Measurements from ENCODE around the gene LGMN. TPM values are rescaled to one million over a fixed set of nuclear protein-coding genes. Genes with fewer than 3 reads are reported as not detected.

The LGMN gene
- total and polyA plus RNA-seq, 2 donors (not counting 1 experiment from before 2014, with no cell fraction given), result 17.6 to 21.1 TPM

DNA sequence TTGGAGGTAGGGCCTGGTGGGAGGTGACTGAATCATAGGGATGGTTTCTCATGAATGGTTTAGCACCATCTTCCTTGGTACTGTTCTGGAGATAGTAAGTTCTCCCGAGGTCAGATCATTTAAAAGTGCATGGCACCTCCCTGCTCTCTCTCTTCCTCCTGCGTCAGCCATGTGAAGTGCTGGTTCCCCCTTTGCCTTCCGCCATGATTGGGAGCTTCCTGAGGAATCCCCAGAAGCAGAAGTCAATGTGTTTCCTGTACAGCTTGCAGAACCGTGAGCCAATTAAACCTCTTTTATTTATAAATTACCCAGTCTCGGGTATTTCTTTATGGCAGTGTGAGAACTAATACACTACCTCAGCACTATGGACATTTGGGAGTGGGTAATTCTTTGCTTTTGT lies 4.8 kb upstream of the LGMN start:
- no peaks in the 10 kb centered on the region for H3K36me3 ChIP-seq (replicated peaks in 1 of 2; ENCODE audit: control extremely low read depth in 1 of 2, control insufficient read depth in 1 of 2, extremely low read depth in 1 of 2, insufficient read depth in 2 of 2, low read length in 1 of 2)
- H3K4me1 ChIP-seq (ENCODE audit: control insufficient read depth in 2 of 2, insufficient read depth in 2 of 2, low read length in 2 of 2), result peaks cover 21 to 39% of the 10 kb centered on the region in 2 donors
- TF ChIP-seq, protein P1, sequence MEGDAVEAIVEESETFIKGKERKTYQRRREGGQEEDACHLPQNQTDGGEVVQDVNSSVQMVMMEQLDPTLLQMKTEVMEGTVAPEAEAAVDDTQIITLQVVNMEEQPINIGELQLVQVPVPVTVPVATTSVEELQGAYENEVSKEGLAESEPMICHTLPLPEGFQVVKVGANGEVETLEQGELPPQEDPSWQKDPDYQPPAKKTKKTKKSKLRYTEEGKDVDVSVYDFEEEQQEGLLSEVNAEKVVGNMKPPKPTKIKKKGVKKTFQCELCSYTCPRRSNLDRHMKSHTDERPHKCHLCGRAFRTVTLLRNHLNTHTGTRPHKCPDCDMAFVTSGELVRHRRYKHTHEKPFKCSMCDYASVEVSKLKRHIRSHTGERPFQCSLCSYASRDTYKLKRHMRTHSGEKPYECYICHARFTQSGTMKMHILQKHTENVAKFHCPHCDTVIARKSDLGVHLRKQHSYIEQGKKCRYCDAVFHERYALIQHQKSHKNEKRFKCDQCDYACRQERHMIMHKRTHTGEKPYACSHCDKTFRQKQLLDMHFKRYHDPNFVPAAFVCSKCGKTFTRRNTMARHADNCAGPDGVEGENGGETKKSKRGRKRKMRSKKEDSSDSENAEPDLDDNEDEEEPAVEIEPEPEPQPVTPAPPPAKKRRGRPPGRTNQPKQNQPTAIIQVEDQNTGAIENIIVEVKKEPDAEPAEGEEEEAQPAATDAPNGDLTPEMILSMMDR (IDR thresholded peaks at IDR 0.05), result no peak
- TF ChIP-seq EZH2 (IDR thresholded peaks at IDR 0.05; ENCODE audit: borderline replicate concordance, insufficient read depth, low read depth, low read length, poor library complexity, severe bottlenecking), result no peak
- no peaks in the 10 kb centered on the region for H4K20me1 ChIP-seq (ENCODE audit: control insufficient read depth, insufficient read depth, low read length, poor library complexity, severe bottlenecking)
- peaks cover 0 to 9% (median 4%) of the 10 kb centered on the region in 3 donors for H3K9me3 ChIP-seq (ENCODE audit: control extremely low read depth in 1 of 3, control insufficient read depth in 2 of 3, insufficient read depth in 1 of 3, low read length in 2 of 3)
- H3K4me2 ChIP-seq (replicated peaks; ENCODE audit: low read depth, low read length, poor library complexity, severe bottlenecking), result peak overlapping the region; percentile 22
- Mint-ChIP-seq H3K4me3 (peak overlapping the region; percentile 16), H3K27ac (peak overlapping the region; percentile 80), H3K4me1 (peaks cover 51% of the 10 kb centered on the region), H3K27me3 (no peaks in the 10 kb centered on the region), H3K9me3 (ENCODE audit: insufficient read depth) (no peaks in the 10 kb centered on the region)
- peaks cover 2% of the 10 kb centered on the region for H3K79me2 ChIP-seq (ENCODE audit: control insufficient read depth, insufficient read depth, low read length)
- DNase-seq (peak; percentile 63), ATAC-seq (ENCODE audit: low read depth) (no peak)
- intact Hi-C loops (cut with micrococcal nuclease), result no loop called here
- no peaks in the 10 kb centered on the region for H3K27me3 ChIP-seq (replicated peaks in 1 of 4; ENCODE audit: control extremely low read depth in 1 of 4, control insufficient read depth in 3 of 4, insufficient read depth in 4 of 4, low read length in 3 of 4)
- peak overlapping the region in 1 of 2 donors; percentile 28 for H3K27ac ChIP-seq (ENCODE audit: low read length in 2 of 2)
- WGBS (ENCODE audit: insufficient coverage), result 0% methylated on average over 2 of the region's 5 CpGs
- H2AFZ ChIP-seq (ENCODE audit: insufficient read depth, low read depth, low read length, poor library complexity, severe bottlenecking), result no peak overlapping the region
- CTCF ChIA-PET, result interaction anchor here (1.2 kb wide), 1 partner anchor 10 kb away, joined by 3 read pairs; no protein-coding TSS in a partner anchor
- H3K4me3 ChIP-seq (ENCODE audit: control extremely low read depth in 1 of 5, extremely low read depth in 1 of 5, insufficient read depth in 1 of 5, low read depth in 2 of 5, low read length in 4 of 5), result no peak overlapping the region
- no peak overlapping the region for H3K9ac ChIP-seq (ENCODE audit: low read length)
- POLR2A ChIA-PET, result no interaction called here

DNA sequence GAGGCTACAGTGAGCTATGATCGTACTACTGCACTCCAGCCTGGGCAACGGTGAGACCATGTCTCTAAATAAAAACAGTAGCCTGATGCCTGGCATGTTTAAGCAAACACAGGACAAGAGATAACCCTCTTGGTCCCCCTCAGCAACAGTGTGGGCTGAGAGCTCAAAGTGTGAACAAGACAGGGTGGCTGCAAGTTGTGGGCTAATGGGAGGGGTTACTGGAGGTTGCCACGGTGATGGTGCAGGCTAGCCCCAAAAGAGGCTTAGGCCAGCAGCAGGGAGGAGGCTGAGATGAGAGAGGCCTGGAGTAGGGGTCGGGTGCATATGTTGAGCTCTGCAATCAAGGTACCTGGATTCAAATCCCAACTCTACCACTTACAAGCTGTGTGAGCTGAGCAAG lies 3.4 kb upstream of the LGMN start:
- H3K9ac ChIP-seq (ENCODE audit: low read length), result no peak overlapping the region
- DNase-seq (no peak), ATAC-seq (ENCODE audit: low read depth) (no peak)
- Mint-ChIP-seq H3K27me3 (no peaks in the 10 kb centered on the region), H3K4me1 (peaks cover 64% of the 10 kb centered on the region), H3K27ac (peak overlapping the region; percentile 78), H3K4me3 (peak overlapping the region; percentile 62), H3K9me3 (ENCODE audit: insufficient read depth) (no peaks in the 10 kb centered on the region)
- no peak overlapping the region for H2AFZ ChIP-seq (ENCODE audit: insufficient read depth, low read depth, low read length, poor library complexity, severe bottlenecking)
- POLR2A ChIA-PET, result interaction anchor here (1.0 kb wide), 1 partner anchor 16 kb away, joined by 4 read pairs; no protein-coding TSS in a partner anchor
- intact Hi-C loops (cut with micrococcal nuclease), result no loop called here
- no peaks in the 10 kb centered on the region for H3K27me3 ChIP-seq (replicated peaks in 1 of 4; ENCODE audit: control extremely low read depth in 1 of 4, control insufficient read depth in 3 of 4, insufficient read depth in 4 of 4, low read length in 3 of 4)
- H4K20me1 ChIP-seq (ENCODE audit: control insufficient read depth, insufficient read depth, low read length, poor library complexity, severe bottlenecking), result no peaks in the 10 kb centered on the region
- TF ChIP-seq, protein P1 (IDR thresholded peaks at IDR 0.05), result no peak
- TF ChIP-seq EZH2 (IDR thresholded peaks at IDR 0.05; ENCODE audit: borderline replicate concordance, insufficient read depth, low read depth, low read length, poor library complexity, severe bottlenecking), result no peak
- H3K4me3 ChIP-seq (ENCODE audit: control extremely low read depth in 1 of 5, extremely low read depth in 1 of 5, insufficient read depth in 1 of 5, low read depth in 2 of 5, low read length in 4 of 5), result no peak overlapping the region
- 83% methylated on average over 2 of the region's 4 CpGs for WGBS (ENCODE audit: insufficient coverage)
- H3K36me3 ChIP-seq (replicated peaks in 1 of 2; ENCODE audit: control extremely low read depth in 1 of 2, control insufficient read depth in 1 of 2, extremely low read depth in 1 of 2, insufficient read depth in 2 of 2, low read length in 1 of 2), result no peaks in the 10 kb centered on the region
- CTCF ChIA-PET, result interaction anchor here (1.2 to 2.5 kb wide), 5 partner anchors 9 to 65 kb away, joined by 3 to 16 read pairs (median 7); no protein-coding TSS in a partner anchor
- no peak overlapping the region for H3K4me2 ChIP-seq (replicated peaks; ENCODE audit: low read depth, low read length, poor library complexity, severe bottlenecking)
- peaks cover 25 to 53% of the 10 kb centered on the region in 2 donors for H3K4me1 ChIP-seq (ENCODE audit: control insufficient read depth in 2 of 2, insufficient read depth in 2 of 2, low read length in 2 of 2)
- peaks cover 10% of the 10 kb centered on the region for H3K79me2 ChIP-seq (ENCODE audit: control insufficient read depth, insufficient read depth, low read length)
- H3K9me3 ChIP-seq (ENCODE audit: control extremely low read depth in 1 of 3, control insufficient read depth in 2 of 3, insufficient read depth in 1 of 3, low read length in 2 of 3), result peaks cover 0 to 9% (median 4%) of the 10 kb centered on the region in 3 donors
- no peak overlapping the region for H3K27ac ChIP-seq (ENCODE audit: low read length in 2 of 2)

All from B cell (primary cell).